K562 (cell line): ENCODE results near the gene RBM44.

Source experiments
- BRCA1 ChIP-seq, 2 experiments: fragments of 450-650 bp in 1 of 2; sonication (generic) in 1 of 2; formaldehyde crosslinking in 1 of 2; IDR thresholded peaks; 2 replicates each; pipeline versions ENCODE4 v1.5.0 to v1.6.1; 2017 to 2020; ENCODE audit warnings: mild to moderate bottlenecking in 1 of 2, missing genetic modification reagents in 1 of 2
- EGR1 ChIP-seq: fragments of 450-650 bp; conservative IDR thresholded peaks from 2 replicates; pipeline ENCODE4 v1.6.1; 2017; ENCODE audit warnings: mild to moderate bottlenecking
- HDAC1 ChIP-seq, 2 experiments: fragments of 450-650 bp; IDR thresholded peaks; 2 replicates each; pipeline ENCODE4 v1.6.1; 2016 to 2017; ENCODE audit warnings: inconsistent platforms in 1 of 2, mild to moderate bottlenecking in 1 of 2, moderate library complexity in 1 of 2
- KDM1A ChIP-seq, 2 experiments: fragments of 450-650 bp; IDR thresholded peaks; 2 replicates each; pipeline ENCODE4 v1.6.1; 2016; ENCODE audit warnings: mild to moderate bottlenecking in 2 of 2
- MAX ChIP-seq: sonication (generic); formaldehyde crosslinking; IDR thresholded peaks from 2 replicates; pipeline ENCODE4 v1.9.0; 2022; ENCODE audit warnings: mild to moderate bottlenecking, missing genetic modification reagents
- MIER1 ChIP-seq: fragments of 450-650 bp; IDR thresholded peaks from 2 replicates; pipeline ENCODE4 v1.6.1; 2016; ENCODE audit warnings: antibody characterized with exemption, mild to moderate bottlenecking, low read depth
- NFIC ChIP-seq: fragments of 450-650 bp; IDR thresholded peaks from 2 replicates; pipeline ENCODE4 v1.6.1; 2017; ENCODE audit warnings: mild to moderate bottlenecking, inconsistent platforms
- RBM39 ChIP-seq: fragments of 200-400 bp; formaldehyde crosslinking; optimal IDR thresholded peaks from 2 replicates; pipeline ENCODE3; 2018; ENCODE audit warnings: low read depth, low read length
- TBL1XR1 ChIP-seq, 2 experiments: IDR thresholded peaks; 2 replicates each; pipeline ENCODE4 v1.6.1; 2012; ENCODE audit warnings: improper control_type of control experiment in 2 of 2, low read length in 2 of 2, mild to moderate bottlenecking in 1 of 2
- TFAP4 ChIP-seq: sonication (generic); formaldehyde crosslinking; IDR thresholded peaks from 2 replicates; pipeline ENCODE4 v1.8.0; 2022; ENCODE audit warnings: missing genetic modification reagents, mild to moderate bottlenecking, moderate library complexity, borderline replicate concordance
- ZBTB12 ChIP-seq: fragments of 250-450 bp; sonication (Bioruptor Pico); IDR thresholded peaks from 2 replicates; pipeline ENCODE4 v1.4.0; 2020
- ZNF282 ChIP-seq: sonication (generic); formaldehyde crosslinking; IDR thresholded peaks from 2 replicates; pipeline ENCODE4 v1.8.1; 2023; ENCODE audit warnings: missing genetic modification reagents
- ZNF408 ChIP-seq: fragments of 250-450 bp; sonication (Bioruptor Pico); IDR thresholded peaks from 2 replicates; pipeline ENCODE4 v1.4.0; 2020; ENCODE audit warnings: low read depth, mild to moderate bottlenecking, moderate library complexity

- TF ChIP-seq TFAP4 (no peak), MAX (CRISPR knock-in tag) (no peak), ZBTB12 (CRISPR knock-in tag) (no peak), ZNF282 (CRISPR knock-in tag) (no peak), BRCA1 (IDR thresholded peaks at IDR 0.05) (no peak), BRCA1 (CRISPR knock-in tag; IDR thresholded peaks at IDR 0.05) (no peak), KDM1A (IDR thresholded peaks at IDR 0.05) (no peak), ZNF408 (no peak), TBL1XR1 (IDR thresholded peaks at IDR 0.05; ENCODE audit: low read length in 2 of 2) (no peak), MIER1 (no peak), EGR1 (no peak), RBM39 (no peak), HDAC1 (IDR thresholded peaks at IDR 0.05) (no peak), NFIC (no peak)
Observed at GRCh38 chr2:237859533-237860272, 61.1 kb downstream of the RBM44 start, which contains the start of gene RAMP1.
